Stimulated activated CD4-positive, alpha-beta T cell treated with anti-CD3 and anti-CD28 coated beads, TNF-alpha, amount 100 ng/mL, for 4 hours (primary cell): ENCODE results near the gene BRD2.
"Not testable (repeated sequence)": the region's sequence is repeated elsewhere in the genome, so short reads cannot be mapped to it uniquely, and the experiment has no call there.

Experiments used
- DNase-seq, 3 experiments: peaks; one replicate each; pipeline ENCODE4 v3.0.0-alpha.2; 2020; ENCODE audit warnings: low read depth in 3 of 3

BRD2 gene

GRCh38 chr6:32968093-32968866 lies at the start of gene BRD2:
TSS of gene BRD2 (plus strand) at chr6:32968594. CDS start at chr6:32972899, 4,305 bp downstream.
- DNase-seq: peak; percentile 91 to 93 (median 92)

GRCh38 chr6:32920715-32921114 lies 47.7 kb upstream of the BRD2 start:
- DNase-seq: no peak

GRCh38 chr6:32922083-32922482 lies 46.3 kb upstream of the BRD2 start:
- DNase-seq: no peak

GRCh38 chr6:32931211-32931610 lies 37.2 kb upstream of the BRD2 start:
- DNase-seq: no peak

- no peak for DNase-seq
Measured at GRCh38 chr6:32932132-32932868, 36.1 kb upstream of the BRD2 start.

- peak; percentile 53 to 69 (median 57) for DNase-seq
Measured at GRCh38 chr6:32933661-32934085, 34.7 kb upstream of the BRD2 start.

GRCh38 chr6:32935551-32936238 lies 32.7 kb upstream of the BRD2 start:
- DNase-seq: no peak

GRCh38 chr6:32936239-32937152 lies 31.9 kb upstream of the BRD2 start:
- no peak for DNase-seq

GRCh38 chr6:32937230-32937633 lies 31.2 kb upstream of the BRD2 start:
- no peak for DNase-seq

GRCh38 chr6:32938494-32938893 lies 29.9 kb upstream of the BRD2 start:
- no peak for DNase-seq

- DNase-seq: no peak
Measured at GRCh38 chr6:32940656-32941213, 27.7 kb upstream of the BRD2 start, which contains the start of gene HLA-DMB. TSS of gene HLA-DMB (minus strand) at chr6:32941028. CDS start at chr6:32940807, 221 bp downstream.

- peak in 1 of 3 experiments; percentile 12 for DNase-seq
Measured at GRCh38 chr6:32941214-32941768, 27.1 kb upstream of the BRD2 start.

- DNase-seq: not testable (repeated sequence)
Measured at GRCh38 chr6:32942555-32943123, 25.8 kb upstream of the BRD2 start.

- peak in 1 of 3 experiments; percentile 12 for DNase-seq
Measured at GRCh38 chr6:32943864-32944649, 24.3 kb upstream of the BRD2 start.

- DNase-seq: peak in 1 of 3 experiments; percentile 13
Measured at GRCh38 chr6:32945108-32945760, 23.2 kb upstream of the BRD2 start.

GRCh38 chr6:32945953-32946352 lies 22.4 kb upstream of the BRD2 start:
- DNase-seq: no peak

GRCh38 chr6:32946893-32947292 lies 21.5 kb upstream of the BRD2 start:
- DNase-seq: no peak

GRCh38 chr6:32947552-32948465 lies 20.6 kb upstream of the BRD2 start:
- DNase-seq: peak in 1 of 3 experiments; percentile 24
